Epithelial cell of esophagus (primary cell): ENCODE data around the gene TTLL10.

ENCODE experiments used
- DNase-seq: peaks from one replicate; pipeline ENCODE4 v3.0.0; 2010; ENCODE audit warnings: low read depth
- H3K4me3 ChIP-seq: 2 replicates; pipeline ENCODE4 v1.5.1; 2011; ENCODE audit warnings: mild to moderate bottlenecking, low read length, control low read depth
- TF ChIP-seq, protein P1 (sequence below): IDR thresholded peaks from 2 replicates; pipeline ENCODE4 v1.5.1; 2011; ENCODE audit warnings: low read depth, mild to moderate bottlenecking, low read length, control low read depth, inconsistent platforms; ENCODE audit not compliant: insufficient read depth; ENCODE audit errors: missing control alignments

Gene TTLL10

DNA sequence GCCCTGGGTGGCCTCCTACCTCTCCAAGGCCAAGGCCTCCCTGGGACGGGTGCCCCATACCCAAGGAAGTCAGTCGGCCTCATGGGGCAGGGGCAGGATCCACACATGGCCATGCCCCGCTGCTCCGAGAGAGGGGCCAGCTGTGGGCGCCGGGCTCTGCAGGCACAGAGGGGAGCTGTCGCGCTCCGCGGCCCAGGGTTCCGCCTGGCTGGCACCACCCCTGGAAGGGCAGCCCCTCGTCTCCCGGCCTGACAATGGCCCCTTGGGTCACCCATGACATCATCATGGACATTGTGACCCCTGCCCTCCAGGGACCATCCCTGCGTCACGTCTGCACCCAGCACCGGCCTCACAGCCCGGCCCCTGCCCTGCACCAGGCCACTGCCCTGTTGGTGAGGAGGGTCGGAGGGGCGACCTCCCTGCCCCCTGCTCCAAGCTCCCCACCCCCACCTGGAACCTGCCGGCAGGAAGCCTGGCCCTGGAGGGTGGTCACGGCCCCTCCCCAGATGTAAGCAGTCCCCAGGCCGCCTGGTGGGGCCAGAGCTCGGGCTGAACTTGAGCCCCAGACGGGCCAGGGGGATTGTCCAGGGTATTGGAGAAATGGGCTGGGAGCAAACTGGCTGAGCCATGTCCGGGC is 5.8 kb downstream of the TTLL10 start:
- no peak for DNase-seq
- H3K4me3 ChIP-seq: no peak overlapping the region

GRCh38 chr1:1179983-1180861 is 6.5 kb downstream of the TTLL10 start:
- DNase-seq: no peak
- no peak overlapping the region for H3K4me3 ChIP-seq
- TF ChIP-seq, protein P1, sequence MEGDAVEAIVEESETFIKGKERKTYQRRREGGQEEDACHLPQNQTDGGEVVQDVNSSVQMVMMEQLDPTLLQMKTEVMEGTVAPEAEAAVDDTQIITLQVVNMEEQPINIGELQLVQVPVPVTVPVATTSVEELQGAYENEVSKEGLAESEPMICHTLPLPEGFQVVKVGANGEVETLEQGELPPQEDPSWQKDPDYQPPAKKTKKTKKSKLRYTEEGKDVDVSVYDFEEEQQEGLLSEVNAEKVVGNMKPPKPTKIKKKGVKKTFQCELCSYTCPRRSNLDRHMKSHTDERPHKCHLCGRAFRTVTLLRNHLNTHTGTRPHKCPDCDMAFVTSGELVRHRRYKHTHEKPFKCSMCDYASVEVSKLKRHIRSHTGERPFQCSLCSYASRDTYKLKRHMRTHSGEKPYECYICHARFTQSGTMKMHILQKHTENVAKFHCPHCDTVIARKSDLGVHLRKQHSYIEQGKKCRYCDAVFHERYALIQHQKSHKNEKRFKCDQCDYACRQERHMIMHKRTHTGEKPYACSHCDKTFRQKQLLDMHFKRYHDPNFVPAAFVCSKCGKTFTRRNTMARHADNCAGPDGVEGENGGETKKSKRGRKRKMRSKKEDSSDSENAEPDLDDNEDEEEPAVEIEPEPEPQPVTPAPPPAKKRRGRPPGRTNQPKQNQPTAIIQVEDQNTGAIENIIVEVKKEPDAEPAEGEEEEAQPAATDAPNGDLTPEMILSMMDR: no peak

More for the DNA sequence above, 5.8 kb downstream of the TTLL10 start:
- TF ChIP-seq, protein P1: no peak

DNA sequence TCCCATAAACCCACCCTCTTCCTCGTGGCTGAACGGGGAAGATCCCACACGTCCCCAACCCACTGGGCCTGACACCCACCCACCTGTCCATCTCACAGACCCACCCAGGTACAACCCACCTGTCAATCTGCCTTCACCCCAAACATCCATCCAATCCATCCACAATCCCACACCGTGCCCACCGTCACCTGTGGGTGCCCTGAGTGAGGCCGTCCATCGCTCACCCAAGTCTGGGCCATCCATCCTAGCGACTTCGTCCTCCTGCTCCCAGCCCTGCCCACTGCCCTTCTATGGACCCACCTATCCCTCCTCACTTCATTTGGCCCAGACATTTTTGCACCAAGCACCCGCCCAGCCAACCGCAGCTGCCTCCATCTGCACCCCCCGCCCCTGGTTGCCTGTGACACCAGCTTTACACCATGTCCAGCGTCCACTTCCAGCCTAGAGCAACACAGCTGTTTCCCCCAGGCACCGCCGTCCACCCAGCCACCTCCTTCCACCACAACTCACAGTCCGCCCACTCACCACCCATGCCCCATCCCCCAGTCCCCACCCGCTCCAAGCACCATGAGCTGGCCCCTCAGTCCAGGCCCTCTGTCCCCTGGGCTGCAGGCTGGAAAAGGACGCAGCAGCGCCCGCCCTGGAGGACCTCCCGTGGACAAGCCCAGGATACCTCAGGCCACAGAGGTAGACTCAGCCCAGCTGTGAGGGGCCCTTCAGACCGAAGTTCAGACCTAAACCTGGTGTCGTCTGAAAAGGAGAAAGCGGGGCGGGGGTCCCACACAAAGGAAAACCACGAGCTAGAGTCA is 7.7 kb downstream of the TTLL10 start:
- no peak for DNase-seq
- no peak overlapping the region for H3K4me3 ChIP-seq
- TF ChIP-seq, protein P1: no peak

GRCh38 chr1:1181938-1182410 is 8.3 kb downstream of the TTLL10 start:
- H3K4me3 ChIP-seq: no peak overlapping the region
- no peak for DNase-seq
- TF ChIP-seq, protein P1: no peak

DNA sequence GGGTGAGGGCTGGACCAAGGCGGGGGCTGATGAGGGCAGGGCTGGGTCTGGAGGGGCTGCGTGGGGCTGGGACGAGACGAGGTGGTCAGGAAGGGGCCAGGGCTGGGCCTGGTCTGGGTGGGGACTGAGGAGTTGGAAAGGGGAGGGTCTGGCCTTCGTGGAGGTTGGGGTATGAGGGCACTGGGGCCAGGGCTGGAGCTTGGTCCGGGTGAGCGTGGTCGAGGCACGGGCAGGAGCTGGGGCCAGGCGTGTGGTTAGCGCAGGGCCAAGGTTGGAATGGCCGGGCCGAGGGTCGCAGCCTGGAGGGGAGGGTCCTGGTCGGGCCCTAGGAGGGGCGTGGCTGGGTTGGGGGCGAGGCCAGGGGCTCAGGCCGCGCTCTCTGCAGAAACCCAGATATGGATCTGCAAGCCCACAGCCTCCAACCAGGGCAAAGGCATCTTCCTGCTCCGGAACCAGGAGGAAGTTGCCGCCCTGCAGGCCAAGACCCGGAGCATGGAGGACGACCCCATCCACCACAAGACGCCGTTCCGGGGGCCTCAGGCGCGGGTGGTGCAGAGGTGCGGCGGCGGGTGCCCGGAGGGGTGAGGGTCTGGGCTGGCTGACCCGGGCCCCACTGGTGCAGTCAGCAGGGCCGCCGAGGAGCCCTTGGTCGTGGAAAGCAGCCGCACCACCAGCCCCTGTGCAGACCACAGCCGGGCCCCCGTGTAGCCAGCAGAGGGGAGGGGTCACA is 9.0 kb downstream of the TTLL10 start:
- DNase-seq: no peak
- no peak overlapping the region for H3K4me3 ChIP-seq
- TF ChIP-seq, protein P1: no peak

GRCh38 chr1:1183221-1183747 is 9.6 kb downstream of the TTLL10 start:
- no peak overlapping the region for H3K4me3 ChIP-seq
- TF ChIP-seq, protein P1: no peak
- DNase-seq: no peak
